HL-60 (cell line): ENCODE measurements around the gene RPA1.

ENCODE experiments used
- DNase-seq, 2 experiments: peaks; one replicate each; pipeline ENCODE4 v3.0.0-alpha.2; 2010 to 2020; ENCODE audit warnings: low read depth in 1 of 2, low spot score in 1 of 2
- H3K27ac ChIP-seq: fragments of 250-450 bp; sonication (Bioruptor Pico); replicated peaks from 2 replicates; pipeline ENCODE4 v1.5.1; 2020; ENCODE audit warnings: mild to moderate bottlenecking, moderate library complexity
- H3K27me3 ChIP-seq: fragments of 250-450 bp; sonication (Bioruptor Pico); 2 replicates; pipeline ENCODE4 v1.5.1; 2021; ENCODE audit warnings: mild to moderate bottlenecking, moderate library complexity; ENCODE audit not compliant: insufficient read depth, poor library complexity, severe bottlenecking
- H3K4me3 ChIP-seq: replicated peaks from 2 replicates; pipeline ENCODE4 v1.5.1; 2011; ENCODE audit warnings: mild to moderate bottlenecking, control low read depth, low read length; ENCODE audit not compliant: insufficient read depth
- CTCF ChIP-seq: IDR thresholded peaks from one replicate; pipeline ENCODE4 v1.5.1; 2011; ENCODE audit warnings: low read length, control low read depth, inconsistent platforms; ENCODE audit not compliant: insufficient read depth
- GABPA ChIP-seq: IDR thresholded peaks from 2 replicates; pipeline ENCODE4 v1.6.1; 2012; ENCODE audit warnings: low read depth
- POLR2AphosphoS5 ChIP-seq: IDR thresholded peaks from 2 replicates; pipeline ENCODE4 v1.6.1; 2012; ENCODE audit warnings: low read depth
- REST ChIP-seq: IDR thresholded peaks from 2 replicates; pipeline ENCODE4 v1.6.1; 2012; ENCODE audit warnings: low read depth; ENCODE audit not compliant: insufficient replicate concordance
- SPI1 ChIP-seq: IDR thresholded peaks from 2 replicates; pipeline ENCODE4 v1.6.1; 2012; ENCODE audit warnings: low read depth, mild to moderate bottlenecking, borderline replicate concordance

RPA1 gene

GRCh38 chr17:1875597-1875996 is 45.8 kb downstream of the RPA1 start:
- Histone ChIP-seq H3K27me3 (no peaks in the 10 kb centered on the region), H3K4me3 (no peak overlapping the region), H3K27ac (no peak overlapping the region)
- no peak for DNase-seq
- TF ChIP-seq REST: no peak
- TF ChIP-seq POLR2AphosphoS5: no peak
- no peak for TF ChIP-seq SPI1
- TF ChIP-seq GABPA: no peak
- TF ChIP-seq CTCF: no peak

GRCh38 chr17:1878419-1879121 is 48.8 kb downstream of the RPA1 start:
- no peak for DNase-seq
- Histone ChIP-seq H3K4me3 (no peak overlapping the region), H3K27me3 (no peaks in the 10 kb centered on the region), H3K27ac (no peak overlapping the region)
- TF ChIP-seq POLR2AphosphoS5 (no peak), CTCF (no peak), SPI1 (no peak), REST (no peak), GABPA (no peak)

- DNase-seq: no peak
- no peaks in the 10 kb centered on the region for H3K27me3 ChIP-seq
- H3K27ac ChIP-seq: no peak overlapping the region
- H3K4me3 ChIP-seq: no peak overlapping the region
- no peak for TF ChIP-seq REST
- TF ChIP-seq CTCF: no peak
- no peak for TF ChIP-seq POLR2AphosphoS5
- no peak for TF ChIP-seq GABPA
- TF ChIP-seq SPI1: no peak
Observed at GRCh38 chr17:1880851-1881630, 51.2 kb downstream of the RPA1 start.
